Duodenal mucosa (tissue), 2 donors: Measurements from ENCODE around the gene ZG16B.

Source experiments
- H3K27ac ChIP-seq: one replicate; pipeline ENCODE4 v1.7.0; 2013; ENCODE audit warnings: low read depth, low read length
- H3K27me3 ChIP-seq, 2 donors: one replicate each; pipeline ENCODE4 v1.7.0; 2013; ENCODE audit warnings: low read length in 2 of 2, control low read depth in 1 of 2; ENCODE audit not compliant: insufficient read depth in 2 of 2, control insufficient read depth in 1 of 2
- H3K36me3 ChIP-seq, 2 donors: one replicate each; pipeline ENCODE4 v1.7.0; 2013; ENCODE audit warnings: low read length in 2 of 2, control low read depth in 1 of 2; ENCODE audit not compliant: insufficient read depth in 2 of 2, control insufficient read depth in 1 of 2
- H3K4me1 ChIP-seq, 2 donors: one replicate each; pipeline ENCODE4 v1.7.0; 2013; ENCODE audit warnings: low read length in 2 of 2, control low read depth in 1 of 2; ENCODE audit not compliant: insufficient read depth in 2 of 2, control insufficient read depth in 1 of 2
- H3K4me3 ChIP-seq, 2 donors: one replicate each; pipeline ENCODE4 v1.7.0; 2013; ENCODE audit warnings: low read length in 2 of 2, low read depth in 1 of 2
- H3K9ac ChIP-seq, 2 donors: one replicate each; pipeline ENCODE4 v1.7.0; 2013; ENCODE audit warnings: low read length in 2 of 2, low read depth in 1 of 2
- H3K9me3 ChIP-seq, 2 donors: one replicate each; pipeline ENCODE4 v1.7.0; 2013; ENCODE audit warnings: low read length in 2 of 2, control low read depth in 1 of 2; ENCODE audit not compliant: control insufficient read depth in 1 of 2

The ZG16B gene

DNA sequence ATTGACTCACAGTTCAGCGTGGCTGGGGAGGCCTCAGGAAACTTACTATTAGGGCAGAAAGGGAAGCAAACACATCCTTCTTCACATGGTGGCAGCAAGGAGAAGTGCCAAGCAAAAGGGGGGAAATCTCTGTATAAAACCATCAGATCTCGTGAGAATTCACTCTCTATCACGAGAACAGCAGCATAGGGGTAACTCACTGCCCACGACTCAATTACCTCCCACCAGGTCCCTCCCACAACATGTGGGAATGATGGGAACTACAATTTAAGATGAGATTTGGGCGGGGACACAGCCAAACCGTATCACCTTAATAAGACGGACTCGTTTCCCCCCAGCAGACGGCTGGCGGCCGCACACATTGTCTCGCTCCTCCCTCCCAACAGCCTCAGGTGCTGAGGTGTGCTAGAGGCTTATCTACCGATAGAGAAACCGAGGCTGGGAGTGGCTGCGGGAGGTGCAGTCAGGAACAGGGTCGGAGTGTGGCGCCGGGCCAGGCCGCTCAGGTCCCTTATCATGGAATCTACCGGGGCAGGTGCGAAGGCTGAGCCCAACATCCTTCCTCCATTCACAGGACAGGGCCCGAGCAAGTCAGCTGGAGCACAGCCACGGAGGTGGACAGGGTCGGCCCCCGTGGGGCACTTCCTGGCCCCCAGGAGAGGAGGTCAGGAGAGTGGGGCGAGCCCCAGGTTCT lies 4.9 kb upstream of the ZG16B start:
- Histone ChIP-seq H3K4me3 (no peak overlapping the region), H3K27me3 (no peaks in the 10 kb centered on the region), H3K9me3 (no peaks in the 10 kb centered on the region), H3K9ac (no peak overlapping the region), H3K36me3 (no peaks in the 10 kb centered on the region), H3K4me1 (peaks cover 9% of the 10 kb centered on the region in 2 donors), H3K27ac (no peak overlapping the region)

- no peak overlapping the region for H3K9ac ChIP-seq
- no peak overlapping the region for H3K4me3 ChIP-seq
- no peaks in the 10 kb centered on the region for H3K27me3 ChIP-seq
- no peaks in the 10 kb centered on the region for H3K9me3 ChIP-seq
- peaks cover 12 to 13% of the 10 kb centered on the region in 2 donors for H3K4me1 ChIP-seq
- no peaks in the 10 kb centered on the region for H3K36me3 ChIP-seq
- H3K27ac ChIP-seq, result no peak overlapping the region
Observed at GRCh38 chr16:2825906-2826305, 4.2 kb upstream of the ZG16B start.

GRCh38 chr16:2826591-2827373 lies 3.3 kb upstream of the ZG16B start:
- no peak overlapping the region for H3K27ac ChIP-seq
- peaks cover 12 to 13% of the 10 kb centered on the region in 2 donors for H3K4me1 ChIP-seq
- no peaks in the 10 kb centered on the region for H3K36me3 ChIP-seq
- H3K27me3 ChIP-seq, result no peaks in the 10 kb centered on the region
- H3K9ac ChIP-seq, result no peak overlapping the region
- no peaks in the 10 kb centered on the region for H3K9me3 ChIP-seq
- H3K4me3 ChIP-seq, result no peak overlapping the region

DNA sequence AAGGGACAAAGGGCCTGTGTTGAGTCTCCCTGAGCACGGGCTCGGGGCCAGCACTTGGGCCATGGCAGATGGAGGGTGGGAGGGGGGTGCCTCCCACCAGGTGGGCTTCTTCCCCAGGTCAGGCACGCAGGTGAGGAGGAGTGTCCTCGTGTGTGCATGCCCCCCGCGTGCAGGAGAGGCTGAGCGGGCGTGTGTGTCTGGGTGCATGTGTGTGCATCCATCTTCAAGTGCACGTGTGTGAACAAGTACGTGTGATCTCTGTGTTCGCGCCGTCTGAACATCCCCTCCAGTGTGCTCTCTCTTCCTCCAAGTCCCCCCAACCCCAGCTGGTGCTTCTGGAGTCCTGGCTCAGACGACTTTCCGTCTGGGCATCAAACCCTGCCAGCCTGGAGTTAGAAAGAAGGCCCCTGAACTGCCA lies 2.7 kb upstream of the ZG16B start:
- Histone ChIP-seq H3K4me3 (no peak overlapping the region), H3K36me3 (no peaks in the 10 kb centered on the region), H3K9me3 (no peaks in the 10 kb centered on the region), H3K27me3 (no peaks in the 10 kb centered on the region), H3K4me1 (peaks cover 12 to 13% of the 10 kb centered on the region in 2 donors), H3K27ac (no peak overlapping the region), H3K9ac (no peak overlapping the region)

DNA sequence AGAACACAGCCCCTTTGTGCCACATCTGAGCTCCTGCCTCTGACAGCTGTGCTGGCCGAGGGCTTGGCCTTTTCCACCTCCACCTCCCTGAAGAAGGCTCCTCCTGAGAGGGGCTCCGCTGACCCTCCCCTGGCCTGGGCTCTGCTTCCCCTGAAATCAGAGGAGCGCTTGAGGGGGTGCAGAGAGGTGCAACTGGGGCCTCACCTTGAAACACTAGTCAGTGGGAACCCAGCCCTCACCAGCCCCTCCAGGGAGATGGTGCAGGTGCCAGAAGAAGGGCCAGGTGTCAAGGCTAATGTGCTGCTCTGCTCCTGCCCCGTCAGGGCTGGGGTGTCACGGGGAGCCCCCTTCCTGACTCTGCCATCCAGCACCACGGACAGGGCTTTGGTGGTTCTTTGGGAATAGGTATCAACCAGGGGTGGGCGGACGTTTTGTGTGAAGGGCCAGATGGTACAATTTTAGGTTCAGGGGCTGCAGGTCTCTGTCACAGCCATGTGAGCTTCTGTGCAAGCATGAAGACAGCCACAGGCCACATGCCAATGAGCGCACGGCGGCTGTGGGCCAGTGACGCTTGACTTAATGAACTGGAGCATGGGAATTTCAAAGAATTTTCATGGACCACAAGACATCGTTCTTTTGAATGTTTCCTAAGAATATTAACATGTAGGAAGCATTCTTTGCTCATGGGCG lies 2.1 kb upstream of the ZG16B start:
- Histone ChIP-seq H3K36me3 (no peaks in the 10 kb centered on the region), H3K9me3 (no peaks in the 10 kb centered on the region), H3K27me3 (no peaks in the 10 kb centered on the region), H3K4me3 (no peak overlapping the region), H3K9ac (no peak overlapping the region), H3K27ac (no peak overlapping the region), H3K4me1 (peaks cover 12 to 13% of the 10 kb centered on the region in 2 donors)

DNA sequence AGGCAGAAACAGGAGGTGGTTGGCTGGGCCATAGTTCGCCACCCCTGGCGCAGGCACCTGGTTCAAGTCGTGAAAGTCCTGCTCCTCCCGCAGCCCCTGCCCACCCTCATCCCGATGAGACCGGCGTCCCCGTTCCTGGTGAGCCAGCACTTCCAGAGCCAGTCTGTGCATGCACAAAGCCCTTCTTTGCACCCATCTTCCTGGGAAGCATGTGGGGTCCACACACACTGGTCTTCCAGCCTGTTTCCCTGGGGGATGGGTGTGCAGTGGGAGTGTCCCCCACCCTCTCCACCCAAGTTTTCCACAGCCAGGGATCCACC lies 1.6 kb upstream of the ZG16B start:
- Histone ChIP-seq H3K27me3 (no peaks in the 10 kb centered on the region), H3K27ac (no peak overlapping the region), H3K9ac (no peak overlapping the region), H3K4me1 (peaks cover 12 to 13% of the 10 kb centered on the region in 2 donors), H3K36me3 (no peaks in the 10 kb centered on the region), H3K4me3 (no peak overlapping the region), H3K9me3 (no peaks in the 10 kb centered on the region)

- Histone ChIP-seq H3K9ac (no peak overlapping the region), H3K4me1 (peaks cover 12 to 13% of the 10 kb centered on the region in 2 donors), H3K36me3 (no peaks in the 10 kb centered on the region), H3K4me3 (no peak overlapping the region), H3K9me3 (no peaks in the 10 kb centered on the region), H3K27me3 (no peaks in the 10 kb centered on the region), H3K27ac (no peak overlapping the region)
Observed at GRCh38 chr16:2828876-2829430, 1.1 kb upstream of the ZG16B start.

- H3K4me1 ChIP-seq, result peaks cover 12 to 14% of the 10 kb centered on the region in 2 donors
- no peaks in the 10 kb centered on the region for H3K27me3 ChIP-seq
- no peaks in the 10 kb centered on the region for H3K9me3 ChIP-seq
- H3K27ac ChIP-seq, result no peak overlapping the region
- no peaks in the 10 kb centered on the region for H3K36me3 ChIP-seq
- H3K4me3 ChIP-seq, result no peak overlapping the region
- H3K9ac ChIP-seq, result no peak overlapping the region
Observed at GRCh38 chr16:2830355-2830695, 222 bp downstream of the ZG16B start.

DNA sequence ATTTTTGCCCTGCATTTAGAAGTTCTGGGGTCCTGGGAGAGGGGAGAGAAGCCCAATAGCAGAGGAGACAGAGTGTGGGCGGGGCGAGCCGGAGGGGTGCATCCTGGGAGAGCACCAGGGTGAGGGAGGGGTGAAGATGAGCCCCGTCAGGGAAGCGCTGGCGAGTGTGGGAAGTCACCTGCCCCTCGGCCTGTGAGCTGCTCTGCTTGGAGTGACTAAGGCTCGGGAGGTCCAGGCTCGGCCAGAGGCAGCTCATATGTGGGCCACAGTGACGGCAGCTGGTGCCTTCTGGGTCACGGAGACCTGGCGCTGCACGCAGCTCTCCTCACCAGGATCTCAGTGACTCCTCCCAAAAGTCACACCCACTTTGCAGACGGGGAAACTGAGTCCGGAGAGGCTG lies 1.1 kb downstream of the ZG16B start:
- H3K36me3 ChIP-seq, result no peaks in the 10 kb centered on the region
- H3K27me3 ChIP-seq, result no peaks in the 10 kb centered on the region
- peaks cover 21 to 22% of the 10 kb centered on the region in 2 donors for H3K4me1 ChIP-seq
- H3K9ac ChIP-seq, result no peak overlapping the region
- H3K4me3 ChIP-seq, result no peak overlapping the region
- no peak overlapping the region for H3K27ac ChIP-seq
- H3K9me3 ChIP-seq, result no peaks in the 10 kb centered on the region

DNA sequence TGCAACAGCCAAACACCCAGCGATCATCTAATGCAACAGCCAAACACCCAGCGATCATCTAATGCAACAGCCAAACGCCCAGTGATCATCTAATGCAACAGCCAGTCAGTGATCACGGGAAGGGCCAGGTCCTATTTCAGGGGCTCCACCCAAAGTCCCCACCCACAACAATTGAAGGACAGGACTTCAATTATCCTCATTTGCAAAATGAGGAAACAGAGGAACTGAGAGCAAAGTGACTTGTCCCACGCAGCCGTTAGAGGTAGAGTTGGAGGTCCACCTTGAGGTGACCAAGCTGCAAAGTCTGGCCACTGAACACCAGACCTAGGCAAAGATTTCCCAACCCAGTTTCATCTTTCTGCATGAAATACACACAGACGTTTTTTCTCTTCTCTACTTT lies 3.7 kb downstream of the ZG16B start:
- Histone ChIP-seq H3K9ac (no peak overlapping the region), H3K27me3 (peaks cover 0 to 3% of the 10 kb centered on the region in 2 donors), H3K9me3 (no peaks in the 10 kb centered on the region), H3K36me3 (no peaks in the 10 kb centered on the region), H3K27ac (no peak overlapping the region), H3K4me1 (peaks cover 22 to 24% of the 10 kb centered on the region in 2 donors), H3K4me3 (no peak overlapping the region)
